Subcutaneous abdominal adipose tissue (tissue), 5 donors: ENCODE data around the gene KDM3A.

ENCODE experiments used
- H3K27ac ChIP-seq: one replicate; pipeline ENCODE4 v1.7.0; 2013; ENCODE audit warnings: low read depth, mild to moderate bottlenecking, inconsistent platforms, low read length, moderate library complexity
- H3K27me3 ChIP-seq, 5 donors: one replicate each; pipeline ENCODE4 v1.7.0; 2013; ENCODE audit warnings: low read length in 5 of 5, inconsistent platforms in 1 of 5; ENCODE audit not compliant: control insufficient read depth in 5 of 5, insufficient read depth in 4 of 5
- H3K36me3 ChIP-seq, 5 donors: one replicate each; pipeline ENCODE4 v1.7.0; 2013; ENCODE audit warnings: low read length in 5 of 5; ENCODE audit not compliant: control insufficient read depth in 5 of 5, insufficient read depth in 5 of 5
- H3K4me1 ChIP-seq, 5 donors: one replicate each; pipeline ENCODE4 v1.7.0; 2013; ENCODE audit warnings: low read length in 5 of 5, mild to moderate bottlenecking in 3 of 5, moderate library complexity in 1 of 5; ENCODE audit not compliant: control insufficient read depth in 5 of 5, insufficient read depth in 5 of 5
- H3K4me3 ChIP-seq, 5 donors: one replicate each; pipeline ENCODE4 v1.7.0; 2013; ENCODE audit warnings: low read length in 5 of 5, low read depth in 1 of 5
- H3K9ac ChIP-seq, 5 donors: one replicate each; pipeline ENCODE4 v1.7.0; 2013; ENCODE audit warnings: low read length in 5 of 5, mild to moderate bottlenecking in 4 of 5, moderate library complexity in 3 of 5
- H3K9me3 ChIP-seq, 5 donors: one replicate each; pipeline ENCODE4 v1.7.0; 2013; ENCODE audit warnings: low read length in 5 of 5; ENCODE audit not compliant: control insufficient read depth in 5 of 5
- donor health status: healthy.
- donor health status: healthy.
- donor health status: healthy.
- donor health status: healthy.
- donor health status: healthy.

The KDM3A gene, protein sequence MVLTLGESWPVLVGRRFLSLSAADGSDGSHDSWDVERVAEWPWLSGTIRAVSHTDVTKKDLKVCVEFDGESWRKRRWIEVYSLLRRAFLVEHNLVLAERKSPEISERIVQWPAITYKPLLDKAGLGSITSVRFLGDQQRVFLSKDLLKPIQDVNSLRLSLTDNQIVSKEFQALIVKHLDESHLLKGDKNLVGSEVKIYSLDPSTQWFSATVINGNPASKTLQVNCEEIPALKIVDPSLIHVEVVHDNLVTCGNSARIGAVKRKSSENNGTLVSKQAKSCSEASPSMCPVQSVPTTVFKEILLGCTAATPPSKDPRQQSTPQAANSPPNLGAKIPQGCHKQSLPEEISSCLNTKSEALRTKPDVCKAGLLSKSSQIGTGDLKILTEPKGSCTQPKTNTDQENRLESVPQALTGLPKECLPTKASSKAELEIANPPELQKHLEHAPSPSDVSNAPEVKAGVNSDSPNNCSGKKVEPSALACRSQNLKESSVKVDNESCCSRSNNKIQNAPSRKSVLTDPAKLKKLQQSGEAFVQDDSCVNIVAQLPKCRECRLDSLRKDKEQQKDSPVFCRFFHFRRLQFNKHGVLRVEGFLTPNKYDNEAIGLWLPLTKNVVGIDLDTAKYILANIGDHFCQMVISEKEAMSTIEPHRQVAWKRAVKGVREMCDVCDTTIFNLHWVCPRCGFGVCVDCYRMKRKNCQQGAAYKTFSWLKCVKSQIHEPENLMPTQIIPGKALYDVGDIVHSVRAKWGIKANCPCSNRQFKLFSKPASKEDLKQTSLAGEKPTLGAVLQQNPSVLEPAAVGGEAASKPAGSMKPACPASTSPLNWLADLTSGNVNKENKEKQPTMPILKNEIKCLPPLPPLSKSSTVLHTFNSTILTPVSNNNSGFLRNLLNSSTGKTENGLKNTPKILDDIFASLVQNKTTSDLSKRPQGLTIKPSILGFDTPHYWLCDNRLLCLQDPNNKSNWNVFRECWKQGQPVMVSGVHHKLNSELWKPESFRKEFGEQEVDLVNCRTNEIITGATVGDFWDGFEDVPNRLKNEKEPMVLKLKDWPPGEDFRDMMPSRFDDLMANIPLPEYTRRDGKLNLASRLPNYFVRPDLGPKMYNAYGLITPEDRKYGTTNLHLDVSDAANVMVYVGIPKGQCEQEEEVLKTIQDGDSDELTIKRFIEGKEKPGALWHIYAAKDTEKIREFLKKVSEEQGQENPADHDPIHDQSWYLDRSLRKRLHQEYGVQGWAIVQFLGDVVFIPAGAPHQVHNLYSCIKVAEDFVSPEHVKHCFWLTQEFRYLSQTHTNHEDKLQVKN (N-terminal part only)

GRCh38 chr2:86440631-86441391 lies at the start of gene KDM3A:
Gene KDM3A (plus strand): TSS chr2:86441371. CDS start chr2:86442048, 677 bp downstream.
- H3K27me3 ChIP-seq, result no peaks in the 10 kb centered on the region
- H3K36me3 ChIP-seq, result peaks cover 0 to 8% (median 0%) of the 10 kb centered on the region in 5 donors
- peak within 1 kb of the TSS; percentile 71 to 98 (median 93) for H3K4me3 ChIP-seq
- peak within 1 kb of the TSS; percentile 89 for H3K27ac ChIP-seq
- H3K9me3 ChIP-seq, result peaks cover 14 to 33% (median 20%) of the 10 kb centered on the region in 5 donors
- H3K4me1 ChIP-seq, result peaks cover 9 to 30% (median 27%) of the 10 kb centered on the region in 5 donors
- H3K9ac ChIP-seq, result peak within 1 kb of the TSS; percentile 50 to 88 (median 76)

DNA sequence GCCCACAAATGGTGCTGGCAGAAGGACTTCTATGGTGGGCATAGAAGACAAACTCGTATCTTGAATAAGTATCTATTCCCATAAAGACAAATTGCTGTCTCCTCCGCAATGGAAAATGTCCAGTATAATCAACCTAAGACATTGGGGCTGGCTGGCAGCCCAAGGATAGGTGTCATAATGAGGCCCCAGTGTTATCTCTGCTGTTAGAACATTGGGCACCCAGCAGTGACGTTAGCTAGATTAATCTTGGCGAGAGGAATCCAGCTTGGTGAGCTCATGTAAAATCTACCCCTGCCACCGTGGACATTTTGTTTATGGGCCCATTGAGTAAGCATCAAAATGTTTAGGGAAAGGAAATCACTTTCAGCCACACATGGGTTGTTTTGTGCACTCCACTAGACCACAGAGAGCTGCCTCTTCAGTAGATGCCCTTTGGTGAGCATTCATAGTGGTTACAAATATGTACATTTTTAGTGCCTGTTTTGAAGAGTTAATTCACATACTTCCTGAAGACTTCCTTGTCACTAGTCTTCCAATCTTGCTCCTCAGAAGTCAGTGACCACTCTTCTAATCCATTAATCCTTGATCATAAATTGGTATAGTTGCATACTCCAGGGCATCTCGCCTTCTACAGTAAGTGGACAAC lies 48.2 kb upstream of the KDM3A start:
- Histone ChIP-seq H3K36me3 (no peaks in the 10 kb centered on the region), H3K4me3 (no peak overlapping the region), H3K9ac (no peak overlapping the region), H3K4me1 (no peaks in the 10 kb centered on the region), H3K27me3 (peaks cover 0 to 4% (median 0%) of the 10 kb centered on the region in 5 donors), H3K27ac (no peak overlapping the region), H3K9me3 (no peaks in the 10 kb centered on the region)

GRCh38 chr2:86393521-86394491 lies 47.4 kb upstream of the KDM3A start:
- Histone ChIP-seq H3K9ac (no peak overlapping the region), H3K9me3 (no peaks in the 10 kb centered on the region), H3K4me3 (no peak overlapping the region), H3K36me3 (no peaks in the 10 kb centered on the region), H3K27ac (no peak overlapping the region), H3K27me3 (peaks cover 0 to 4% (median 0%) of the 10 kb centered on the region in 5 donors), H3K4me1 (no peaks in the 10 kb centered on the region)

- Histone ChIP-seq H3K27ac (no peak overlapping the region), H3K9ac (no peak overlapping the region), H3K4me1 (no peaks in the 10 kb centered on the region), H3K9me3 (no peaks in the 10 kb centered on the region), H3K36me3 (no peaks in the 10 kb centered on the region), H3K4me3 (no peak overlapping the region), H3K27me3 (peaks cover 0 to 4% (median 0%) of the 10 kb centered on the region in 5 donors)
These were observed 44.8 kb upstream of the KDM3A start for GRCh38 chr2:86396291-86396785.

GRCh38 chr2:86397986-86398385 lies 43.2 kb upstream of the KDM3A start:
- Histone ChIP-seq H3K27ac (no peak overlapping the region), H3K4me3 (no peak overlapping the region), H3K9ac (no peak overlapping the region), H3K4me1 (no peaks in the 10 kb centered on the region), H3K36me3 (no peaks in the 10 kb centered on the region), H3K9me3 (peaks cover 0 to 4% (median 0%) of the 10 kb centered on the region in 5 donors), H3K27me3 (peaks cover 0 to 4% (median 0%) of the 10 kb centered on the region in 5 donors)

- Histone ChIP-seq H3K27me3 (peaks cover 0 to 4% (median 2%) of the 10 kb centered on the region in 5 donors), H3K27ac (no peak overlapping the region), H3K4me3 (no peak overlapping the region), H3K36me3 (no peaks in the 10 kb centered on the region), H3K4me1 (no peaks in the 10 kb centered on the region), H3K9me3 (peaks cover 0 to 4% (median 0%) of the 10 kb centered on the region in 5 donors), H3K9ac (no peak overlapping the region)
These were observed 42.4 kb upstream of the KDM3A start for GRCh38 chr2:86398500-86399474.

- Histone ChIP-seq H3K4me3 (no peak overlapping the region), H3K27ac (no peak overlapping the region), H3K27me3 (peaks cover 0 to 4% (median 2%) of the 10 kb centered on the region in 5 donors), H3K9me3 (peaks cover 0 to 8% (median 0%) of the 10 kb centered on the region in 5 donors), H3K4me1 (no peaks in the 10 kb centered on the region), H3K36me3 (no peaks in the 10 kb centered on the region), H3K9ac (no peak overlapping the region)
These were observed 40.9 kb upstream of the KDM3A start for GRCh38 chr2:86400321-86400720.
